Small intestine (tissue), 7 donors: ENCODE results near the gene OXGR1. TPM values are rescaled to one million over a fixed set of nuclear protein-coding genes. Genes with fewer than 3 reads are reported as not detected.
"Not testable (repeated sequence)": the region's sequence is repeated elsewhere in the genome, so short reads cannot be mapped to it uniquely, and the experiment has no call there.

Source experiments
- DNase-seq, 2 donors: peaks; one replicate each; pipeline versions ENCODE4 v3.0.0 to v3.0.0-alpha.2; 2013
- FAIRE-seq: peaks from 2 replicates; lab custom pipeline; 2012; peaks lifted over from hg19 to GRCh38; lab: Jason Lieb, UNC
- H3K27ac ChIP-seq, 3 donors: one replicate each; pipeline ENCODE4 v1.5.1; 2013; ENCODE audit warnings: low read length in 2 of 3, mild to moderate bottlenecking in 2 of 3, control low read depth in 1 of 3, inconsistent platforms in 1 of 3, low read depth in 1 of 3, moderate library complexity in 1 of 3
- H3K27me3 ChIP-seq, 3 donors: one replicate each; pipeline ENCODE4 v1.6.1; 2013; ENCODE audit warnings: low read length in 3 of 3, inconsistent platforms in 1 of 3; ENCODE audit not compliant: control insufficient read depth in 3 of 3, insufficient read depth in 3 of 3
- H3K36me3 ChIP-seq, 3 donors: one replicate each; pipeline ENCODE4 v1.6.1; 2013; ENCODE audit warnings: low read length in 3 of 3, inconsistent platforms in 1 of 3, low read depth in 1 of 3, mild to moderate bottlenecking in 1 of 3, moderate library complexity in 1 of 3; ENCODE audit not compliant: control insufficient read depth in 3 of 3, insufficient read depth in 2 of 3
- H3K4me1 ChIP-seq, 3 donors: one replicate each; pipeline ENCODE4 v1.6.1; 2013; ENCODE audit warnings: low read length in 2 of 3, inconsistent platforms in 1 of 3, low read depth in 1 of 3, mild to moderate bottlenecking in 1 of 3, moderate library complexity in 1 of 3; ENCODE audit not compliant: control insufficient read depth in 3 of 3, insufficient read depth in 2 of 3
- H3K4me3 ChIP-seq, 3 donors: one replicate each; pipeline ENCODE4 v1.5.1; 2013; ENCODE audit warnings: low read length in 3 of 3, control low read depth in 1 of 3, inconsistent platforms in 1 of 3, low read depth in 1 of 3, mild to moderate bottlenecking in 1 of 3, moderate library complexity in 1 of 3
- H3K9me3 ChIP-seq, 2 donors: one replicate each; pipeline ENCODE4 v1.6.1; 2013; ENCODE audit warnings: low read depth in 1 of 2, low read length in 1 of 2; ENCODE audit not compliant: control insufficient read depth in 2 of 2, insufficient read depth in 1 of 2
- WGBS, 3 donors: extraction: QIAGEN DNeasy Blood & Tissue Kit; methylation state at CpG; one replicate each; pipeline ENCODE4 v1.1.7; 2013; 5-methylcytosine and 5-hydroxymethylcytosine counted together
- polyA plus RNA-seq, 4 donors: library from polyadenylated mRNA; stranded (reverse) in 3 of 4; unstranded in 1 of 4; fragments of 200-250 nt in 3 of 4; fragments of 120-200 nt in 1 of 4; gene quantifications; one replicate each; pipeline versions ENCODE4 v1.2.1 to v1.2.3, GENCODE V29; 2013
- donor health status: healthy with polysubstance abuse.
- donor health status: control.
- donor health status: control.
- donor health status: Bipolar disorder and iron deficiency.
- donor health status: healthy.

The OXGR1 gene
- polyA plus RNA-seq, 4 donors: 0.19 to 1.7 TPM; not detected in 2

- FAIRE-seq: no peak
- Histone ChIP-seq H3K36me3 (no peaks in the 10 kb centered on the region), H3K4me1 (peaks cover 0 to 3% (median 0%) of the 10 kb centered on the region in 3 donors), H3K27me3 (peaks cover 0 to 18% (median 5%) of the 10 kb centered on the region in 3 donors), H3K4me3 (no peak overlapping the region), H3K9me3 (no peaks in the 10 kb centered on the region), H3K27ac (no peak overlapping the region)
- DNase-seq: no peak
- WGBS, 3 donors: 81 to 93% (median 88%) methylated on average over 2 of the region's 2 CpGs
Observed at GRCh38 chr13:96992633-96993032, 1.6 kb downstream of the OXGR1 start.

GRCh38 chr13:96991072-96991471 lies 3.2 kb downstream of the OXGR1 start:
- H3K4me3 ChIP-seq: no peak overlapping the region
- H3K36me3 ChIP-seq: no peaks in the 10 kb centered on the region
- H3K27ac ChIP-seq: no peak overlapping the region
- WGBS, 3 donors: 43 to 67% (median 47%) methylated on average over 3 of the region's 3 CpGs
- no peaks in the 10 kb centered on the region for H3K9me3 ChIP-seq
- H3K4me1 ChIP-seq: peaks cover 0 to 3% (median 0%) of the 10 kb centered on the region in 3 donors
- no peak for DNase-seq
- H3K27me3 ChIP-seq: peaks cover 0 to 18% (median 5%) of the 10 kb centered on the region in 3 donors
- FAIRE-seq: no peak

- 89 to 96% (median 92%) methylated on average over 5 of the region's 5 CpGs for WGBS, 3 donors
- FAIRE-seq (no peak), DNase-seq (no peak)
- no peak overlapping the region for H3K27ac ChIP-seq
- H3K27me3 ChIP-seq: peaks cover 0 to 5% (median 0%) of the 10 kb centered on the region in 3 donors
- H3K9me3 ChIP-seq: no peaks in the 10 kb centered on the region
- H3K4me3 ChIP-seq: no peak overlapping the region
- peaks cover 0 to 3% (median 2%) of the 10 kb centered on the region in 3 donors for H3K4me1 ChIP-seq
- no peaks in the 10 kb centered on the region for H3K36me3 ChIP-seq
Observed at GRCh38 chr13:96988441-96988840, 5.8 kb downstream of the OXGR1 start.

GRCh38 chr13:96984051-96984508 lies 10.2 kb downstream of the OXGR1 start:
- H3K27ac ChIP-seq: peak overlapping the region in 2 of 3 donors; percentile 30 to 48
- peak; percentile 82 to 87 for DNase-seq
- no peaks in the 10 kb centered on the region for H3K27me3 ChIP-seq
- 14 to 31% (median 17%) methylated on average over 6 of the region's 6 CpGs for WGBS, 3 donors
- no peaks in the 10 kb centered on the region for H3K36me3 ChIP-seq
- FAIRE-seq: no peak
- no peaks in the 10 kb centered on the region for H3K9me3 ChIP-seq
- H3K4me1 ChIP-seq: peaks cover 0 to 3% (median 2%) of the 10 kb centered on the region in 3 donors
- H3K4me3 ChIP-seq: peak overlapping the region in 1 of 3 donors; percentile 4

- DNase-seq (no peak), FAIRE-seq (peak; percentile 19)
- no peaks in the 10 kb centered on the region for H3K27me3 ChIP-seq
- peaks cover 0 to 3% (median 2%) of the 10 kb centered on the region in 3 donors for H3K4me1 ChIP-seq
- H3K9me3 ChIP-seq: peaks cover 0 to 4% of the 10 kb centered on the region in 2 donors
- no peak overlapping the region for H3K4me3 ChIP-seq
- H3K36me3 ChIP-seq: no peaks in the 10 kb centered on the region
- WGBS, 3 donors: 45 to 72% (median 69%) methylated on average over 2 of the region's 2 CpGs
- no peak overlapping the region for H3K27ac ChIP-seq
Observed at GRCh38 chr13:96982672-96983071, 11.6 kb downstream of the OXGR1 start.

- not testable (repeated sequence) for H3K27ac ChIP-seq, DNase-seq, H3K4me3 ChIP-seq, H3K4me1 ChIP-seq, H3K27me3 ChIP-seq, H3K36me3 ChIP-seq, FAIRE-seq
- WGBS, 3 donors: 89 to 94% (median 91%) methylated on average over 1 of the region's 1 CpG
- H3K9me3 ChIP-seq: peaks cover 0 to 16% of the 10 kb centered on the region in 2 donors
Observed at GRCh38 chr13:96979861-96980260, 14.4 kb downstream of the OXGR1 start.

GRCh38 chr13:96968027-96968426 lies 26.2 kb downstream of the OXGR1 start:
- FAIRE-seq: no peak
- Histone ChIP-seq H3K4me3 (no peak overlapping the region), H3K27me3 (no peaks in the 10 kb centered on the region), H3K27ac (no peak overlapping the region), H3K4me1 (no peaks in the 10 kb centered on the region), H3K36me3 (no peaks in the 10 kb centered on the region), H3K9me3 (peaks cover 4 to 44% of the 10 kb centered on the region in 2 donors)
- DNase-seq: no peak
- WGBS, 3 donors: 73 to 87% (median 80%) methylated on average over 2 of the region's 2 CpGs

GRCh38 chr13:96967248-96967745 lies 27.0 kb downstream of the OXGR1 start:
- WGBS, 3 donors: 80 to 84% (median 81%) methylated on average over 12 of the region's 12 CpGs
- H3K4me1 ChIP-seq: no peaks in the 10 kb centered on the region
- DNase-seq (no peak), FAIRE-seq (no peak)
- H3K27me3 ChIP-seq: no peaks in the 10 kb centered on the region
- H3K36me3 ChIP-seq: no peaks in the 10 kb centered on the region
- H3K9me3 ChIP-seq: peaks cover 4 to 43% of the 10 kb centered on the region in 2 donors
- H3K27ac ChIP-seq: no peak overlapping the region
- no peak overlapping the region for H3K4me3 ChIP-seq
